Bronchial epithelial cell (primary cell): Measurements from ENCODE around the gene MTREX. TPM values are rescaled to one million over a fixed set of nuclear protein-coding genes. Genes with fewer than 3 reads are reported as not detected.

Source experiments
- DNase-seq: peaks from one replicate; pipeline ENCODE4 v3.0.0-alpha.2; 2010; ENCODE audit warnings: low read depth
- FAIRE-seq: peaks from 2 replicates; lab custom pipeline; 2011; peaks lifted over from hg19 to GRCh38; lab: Jason Lieb, UNC
- H3K27me3 ChIP-seq: 2 replicates; pipeline ENCODE4 v1.5.1; 2011; ENCODE audit warnings: low read length; ENCODE audit not compliant: control insufficient read depth, insufficient read depth
- H3K36me3 ChIP-seq: 2 replicates; pipeline ENCODE4 v1.5.1; 2011; ENCODE audit warnings: low read length; ENCODE audit not compliant: control insufficient read depth, insufficient read depth
- H3K4me3 ChIP-seq: 2 replicates; pipeline ENCODE4 v1.5.1; 2011; ENCODE audit warnings: mild to moderate bottlenecking, low read depth, low read length, control low read depth
- CTCF ChIP-seq: IDR thresholded peaks from 2 replicates; pipeline ENCODE4 v1.5.1; 2011; ENCODE audit warnings: mild to moderate bottlenecking, moderate library complexity, low read length, control low read depth, inconsistent platforms; ENCODE audit not compliant: insufficient read depth, severe bottlenecking
- total RNA-seq: library from RNA; depleted of rRNA; stranded (reverse); fragments of >200 nt; gene quantifications from 2 replicates; pipeline ENCODE4 v1.2.1, GENCODE V29; 2014

Gene MTREX
- total RNA-seq, 1 donor from 2014 or later, result 82.1 TPM

GRCh38 chr5:55370291-55370925 lies 62.6 kb downstream of the MTREX start:
- no peaks in the 10 kb centered on the region for H3K36me3 ChIP-seq
- no peaks in the 10 kb centered on the region for H3K27me3 ChIP-seq
- H3K4me3 ChIP-seq, result no peak overlapping the region
- DNase-seq (no peak), FAIRE-seq (no peak)
- TF ChIP-seq CTCF, result no peak

GRCh38 chr5:55371145-55371544 lies 63.4 kb downstream of the MTREX start:
- Histone ChIP-seq H3K36me3 (no peaks in the 10 kb centered on the region), H3K4me3 (no peak overlapping the region), H3K27me3 (no peaks in the 10 kb centered on the region)
- TF ChIP-seq CTCF, result no peak
- no peak for DNase-seq
- no peak for FAIRE-seq

- Histone ChIP-seq H3K36me3 (no peaks in the 10 kb centered on the region), H3K4me3 (no peak overlapping the region), H3K27me3 (no peaks in the 10 kb centered on the region)
- FAIRE-seq, result no peak
- DNase-seq, result no peak
- no peak for TF ChIP-seq CTCF
Observed at GRCh38 chr5:55372130-55372925, 64.5 kb downstream of the MTREX start.

GRCh38 chr5:55377810-55378209 lies 70.0 kb downstream of the MTREX start:
- H3K27me3 ChIP-seq, result no peaks in the 10 kb centered on the region
- H3K36me3 ChIP-seq, result peaks cover 3% of the 10 kb centered on the region
- FAIRE-seq (no peak), DNase-seq (no peak)
- no peak for TF ChIP-seq CTCF
- H3K4me3 ChIP-seq, result no peak overlapping the region

GRCh38 chr5:55383254-55383653 lies 75.5 kb downstream of the MTREX start:
- FAIRE-seq, result no peak
- no peak for TF ChIP-seq CTCF
- peaks cover 1% of the 10 kb centered on the region for H3K36me3 ChIP-seq

GRCh38 chr5:55384072-55384471 lies 76.3 kb downstream of the MTREX start:
- Histone ChIP-seq H3K4me3 (no peak overlapping the region), H3K36me3 (peaks cover 1% of the 10 kb centered on the region), H3K27me3 (no peaks in the 10 kb centered on the region)
- no peak for TF ChIP-seq CTCF
- FAIRE-seq, result no peak
- DNase-seq, result no peak

More at GRCh38 chr5:55383254-55383653, 75.5 kb downstream of the MTREX start:
- DNase-seq, result no peak
- Histone ChIP-seq H3K27me3 (no peaks in the 10 kb centered on the region), H3K4me3 (no peak overlapping the region)
